Peyer's patch (tissue), 4 donors: ENCODE data around the gene TRIM58. TPM values are rescaled to one million over a fixed set of nuclear protein-coding genes. Genes with fewer than 3 reads are reported as not detected.
A peak's percentile ranks its signal among the peaks of the same experiment; 100 is the strongest.

ENCODE experiments used
- DNase-seq, 3 donors: peaks; one replicate each; pipeline ENCODE4 v3.0.0-alpha.2; 2017 to 2019
- H3K27ac ChIP-seq, 4 donors: fragments of 200-600 bp; sonication (generic); one replicate each; pipeline ENCODE4 v1.5.1; 2016 to 2019
- H3K27me3 ChIP-seq, 2 donors: fragments of 200-600 bp; sonication (generic); one replicate each; pipeline ENCODE4 v1.5.1; 2019
- H3K36me3 ChIP-seq, 3 donors: fragments of 200-600 bp; sonication (generic); one replicate each; pipeline ENCODE4 v1.5.1; 2016 to 2019
- H3K4me1 ChIP-seq, 4 donors: fragments of 200-600 bp; sonication (generic); one replicate each; pipeline ENCODE4 v1.5.1; 2016 to 2019
- H3K4me3 ChIP-seq, 4 donors: fragments of 200-600 bp; sonication (generic); 1 replicate in 3 of 4; 2 replicates in 1 of 4; pipeline ENCODE4 v1.5.1; 2016 to 2019; ENCODE audit warnings: mild to moderate bottlenecking in 1 of 4
- H3K9me3 ChIP-seq, 4 donors: fragments of 200-600 bp; sonication (generic); one replicate each; pipeline ENCODE4 v1.5.1; 2016 to 2019; ENCODE audit warnings: mild to moderate bottlenecking in 1 of 4
- POLR2A ChIP-seq, 2 donors: fragments of 450-650 bp; IDR thresholded peaks; one replicate each; pipeline ENCODE4 v1.5.1; 2017; ENCODE audit warnings: antibody characterized with exemption in 2 of 2, mild to moderate bottlenecking in 2 of 2, moderate library complexity in 2 of 2
- total RNA-seq, 4 donors: library from RNA; depleted of rRNA; stranded (reverse); fragments of >200 nt; gene quantifications; one replicate each; pipeline ENCODE4 v1.1.0, GENCODE V29; 2016
- TF ChIP-seq, protein P1 (sequence below), 6 experiments: fragments of 450-650 bp in 4 of 6; fragments of 200-600 bp in 2 of 6; sonication (generic) in 1 of 6; IDR thresholded peaks; one replicate each; pipeline ENCODE4 v1.5.1; 2017 to 2019; ENCODE audit warnings: antibody characterized with exemption in 6 of 6, mild to moderate bottlenecking in 3 of 6, moderate library complexity in 1 of 6

The TRIM58 gene, protein sequence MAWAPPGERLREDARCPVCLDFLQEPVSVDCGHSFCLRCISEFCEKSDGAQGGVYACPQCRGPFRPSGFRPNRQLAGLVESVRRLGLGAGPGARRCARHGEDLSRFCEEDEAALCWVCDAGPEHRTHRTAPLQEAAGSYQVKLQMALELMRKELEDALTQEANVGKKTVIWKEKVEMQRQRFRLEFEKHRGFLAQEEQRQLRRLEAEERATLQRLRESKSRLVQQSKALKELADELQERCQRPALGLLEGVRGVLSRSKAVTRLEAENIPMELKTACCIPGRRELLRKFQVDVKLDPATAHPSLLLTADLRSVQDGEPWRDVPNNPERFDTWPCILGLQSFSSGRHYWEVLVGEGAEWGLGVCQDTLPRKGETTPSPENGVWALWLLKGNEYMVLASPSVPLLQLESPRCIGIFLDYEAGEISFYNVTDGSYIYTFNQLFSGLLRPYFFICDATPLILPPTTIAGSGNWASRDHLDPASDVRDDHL
- 1 to 10 TPM in 1 of 4 donors, not detected in 3; 7.2 TPM for total RNA-seq

DNA sequence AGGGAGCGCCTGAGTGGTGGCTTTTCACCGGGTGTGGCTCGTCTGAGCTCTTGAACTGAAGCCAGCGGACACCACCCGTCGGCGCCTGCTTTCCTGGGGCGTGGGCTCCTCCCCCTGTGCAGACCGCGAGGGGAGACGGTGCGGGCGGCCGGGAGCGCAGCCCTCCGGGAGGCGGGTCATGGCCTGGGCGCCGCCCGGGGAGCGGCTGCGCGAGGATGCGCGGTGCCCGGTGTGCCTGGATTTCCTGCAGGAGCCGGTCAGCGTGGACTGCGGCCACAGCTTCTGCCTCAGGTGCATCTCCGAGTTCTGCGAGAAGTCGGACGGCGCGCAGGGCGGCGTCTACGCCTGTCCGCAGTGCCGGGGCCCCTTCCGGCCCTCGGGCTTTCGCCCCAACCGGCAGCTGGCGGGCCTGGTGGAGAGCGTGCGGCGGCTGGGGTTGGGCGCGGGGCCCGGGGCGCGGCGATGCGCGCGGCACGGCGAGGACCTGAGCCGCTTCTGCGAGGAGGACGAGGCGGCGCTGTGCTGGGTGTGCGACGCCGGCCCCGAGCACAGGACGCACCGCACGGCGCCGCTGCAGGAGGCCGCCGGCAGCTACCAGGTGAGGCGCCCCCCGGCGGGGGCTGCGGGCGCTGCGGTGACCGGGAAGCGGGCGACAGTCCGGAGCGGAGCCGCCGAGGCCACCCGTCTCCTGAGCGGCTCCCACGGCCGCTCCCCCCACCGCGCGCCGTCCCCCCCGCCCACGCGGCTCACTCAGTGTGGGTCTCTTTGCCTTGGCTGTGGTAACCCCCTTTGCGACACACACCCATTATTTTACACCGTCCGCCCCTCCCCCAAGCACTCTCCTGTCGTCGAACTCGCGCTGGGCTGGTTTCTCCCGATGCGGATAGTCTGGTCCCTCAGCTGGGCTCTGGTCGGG is at the start of gene TRIM58:
TSS of gene TRIM58 (plus strand) at position 119 of the 916 bp plus-strand sequence. CDS start at position 179, 60 bp downstream.
- no peaks in the 10 kb centered on the region for H3K4me1 ChIP-seq
- DNase-seq: peak in 1 of 3 donors; percentile 82
- peak within 1 kb of the TSS in 2 of 4 donors; percentile 17 to 87 for H3K27ac ChIP-seq
- H3K27me3 ChIP-seq: no peaks in the 10 kb centered on the region
- H3K9me3 ChIP-seq: peaks cover 0 to 2% (median 0%) of the 10 kb centered on the region in 4 donors
- no peaks in the 10 kb centered on the region for H3K36me3 ChIP-seq
- TF ChIP-seq POLR2A (IDR thresholded peaks at IDR 0.05): peak in 1 of 2 donors; percentile 21
- TF ChIP-seq, protein P1, sequence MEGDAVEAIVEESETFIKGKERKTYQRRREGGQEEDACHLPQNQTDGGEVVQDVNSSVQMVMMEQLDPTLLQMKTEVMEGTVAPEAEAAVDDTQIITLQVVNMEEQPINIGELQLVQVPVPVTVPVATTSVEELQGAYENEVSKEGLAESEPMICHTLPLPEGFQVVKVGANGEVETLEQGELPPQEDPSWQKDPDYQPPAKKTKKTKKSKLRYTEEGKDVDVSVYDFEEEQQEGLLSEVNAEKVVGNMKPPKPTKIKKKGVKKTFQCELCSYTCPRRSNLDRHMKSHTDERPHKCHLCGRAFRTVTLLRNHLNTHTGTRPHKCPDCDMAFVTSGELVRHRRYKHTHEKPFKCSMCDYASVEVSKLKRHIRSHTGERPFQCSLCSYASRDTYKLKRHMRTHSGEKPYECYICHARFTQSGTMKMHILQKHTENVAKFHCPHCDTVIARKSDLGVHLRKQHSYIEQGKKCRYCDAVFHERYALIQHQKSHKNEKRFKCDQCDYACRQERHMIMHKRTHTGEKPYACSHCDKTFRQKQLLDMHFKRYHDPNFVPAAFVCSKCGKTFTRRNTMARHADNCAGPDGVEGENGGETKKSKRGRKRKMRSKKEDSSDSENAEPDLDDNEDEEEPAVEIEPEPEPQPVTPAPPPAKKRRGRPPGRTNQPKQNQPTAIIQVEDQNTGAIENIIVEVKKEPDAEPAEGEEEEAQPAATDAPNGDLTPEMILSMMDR (IDR thresholded peaks at IDR 0.05): peak in 1 of 6 experiments; percentile 51
- peak within 1 kb of the TSS; percentile 17 to 85 (median 41) for H3K4me3 ChIP-seq

DNA sequence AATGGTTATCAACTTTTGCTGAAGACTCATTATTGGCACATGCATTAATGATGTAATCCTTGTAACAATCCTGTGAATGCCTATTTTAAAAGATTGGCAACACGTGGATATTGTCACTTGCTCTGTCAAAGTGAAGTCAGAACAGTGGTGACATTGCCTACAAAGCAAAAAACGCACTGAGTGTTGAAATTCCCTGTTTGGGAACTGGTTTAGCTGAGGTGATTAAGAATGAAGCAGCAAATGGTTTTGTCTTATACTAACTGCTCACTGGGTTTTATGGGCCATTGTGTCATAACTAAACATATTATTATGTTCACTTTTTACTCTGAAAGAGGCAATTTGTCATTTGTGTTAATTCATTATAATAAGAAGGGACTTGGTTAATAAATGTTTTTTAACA is 44.4 kb upstream of the TRIM58 start:
- TF ChIP-seq, protein P1 (IDR thresholded peaks at IDR 0.05): no peak
- no peak for TF ChIP-seq POLR2A (IDR thresholded peaks at IDR 0.05)
- Histone ChIP-seq H3K4me3 (no peak overlapping the region), H3K9me3 (peaks cover 0 to 3% (median 0%) of the 10 kb centered on the region in 4 donors), H3K27ac (no peak overlapping the region), H3K27me3 (no peaks in the 10 kb centered on the region), H3K36me3 (no peaks in the 10 kb centered on the region), H3K4me1 (no peaks in the 10 kb centered on the region)
- DNase-seq: no peak

DNA sequence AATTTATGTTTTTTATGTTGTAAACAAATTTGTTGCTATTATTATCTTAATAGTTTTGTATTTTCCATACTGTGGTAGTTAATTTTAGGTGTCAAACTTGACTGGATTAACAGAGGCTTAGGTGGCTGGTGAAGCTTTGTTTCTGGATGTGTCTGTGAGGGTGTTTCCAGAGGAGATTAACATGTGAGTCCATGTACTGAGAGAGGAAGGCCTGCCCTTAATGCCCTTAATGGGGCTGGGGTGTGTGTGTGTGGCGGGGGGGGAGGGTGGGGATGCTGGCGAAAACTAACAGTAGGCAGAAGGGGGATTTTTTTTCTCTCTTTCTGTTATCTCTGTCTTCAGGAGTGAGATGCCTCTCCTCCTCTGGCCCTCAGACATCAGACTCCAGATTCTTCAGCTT is 34.9 kb upstream of the TRIM58 start:
- H3K4me3 ChIP-seq: no peak overlapping the region
- H3K27me3 ChIP-seq: no peaks in the 10 kb centered on the region
- H3K9me3 ChIP-seq: no peaks in the 10 kb centered on the region
- TF ChIP-seq POLR2A (IDR thresholded peaks at IDR 0.05): no peak
- TF ChIP-seq, protein P1 (IDR thresholded peaks at IDR 0.05): no peak
- no peaks in the 10 kb centered on the region for H3K36me3 ChIP-seq
- no peak overlapping the region for H3K27ac ChIP-seq
- H3K4me1 ChIP-seq: no peaks in the 10 kb centered on the region
- DNase-seq: no peak

DNA sequence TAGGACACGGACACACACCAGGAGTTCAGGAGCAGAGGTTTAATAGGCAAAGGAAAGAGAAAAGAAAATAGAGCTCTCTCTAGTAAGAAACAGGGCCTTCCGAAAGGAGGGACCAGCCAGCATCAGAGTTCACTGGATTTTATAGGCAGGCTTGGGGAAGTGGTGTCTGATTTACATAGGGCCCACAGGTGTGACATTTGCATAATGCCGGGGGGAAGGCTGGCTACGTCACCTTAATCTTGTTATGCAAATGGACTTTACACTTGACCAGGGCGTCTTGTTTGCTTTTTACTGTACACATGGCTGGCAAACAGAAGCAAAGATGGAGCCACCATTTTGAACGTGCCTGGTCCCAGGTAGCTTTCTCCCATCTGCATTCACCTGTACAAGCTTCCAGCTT is 33.0 kb upstream of the TRIM58 start, which contains the start of gene OR14A16:
TSS of gene OR14A16 (minus strand) at position 97 of the 400 bp plus-strand sequence. CDS start 8,390 bp downstream, outside the sequence.
- H3K4me1 ChIP-seq: no peaks in the 10 kb centered on the region
- H3K27me3 ChIP-seq: no peaks in the 10 kb centered on the region
- no peak within 1 kb of the TSS for H3K4me3 ChIP-seq
- DNase-seq: no peak
- no peak for TF ChIP-seq POLR2A (IDR thresholded peaks at IDR 0.05)
- TF ChIP-seq, protein P1 (IDR thresholded peaks at IDR 0.05): no peak
- H3K27ac ChIP-seq: no peak within 1 kb of the TSS
- no peaks in the 10 kb centered on the region for H3K36me3 ChIP-seq
- H3K9me3 ChIP-seq: no peaks in the 10 kb centered on the region

DNA sequence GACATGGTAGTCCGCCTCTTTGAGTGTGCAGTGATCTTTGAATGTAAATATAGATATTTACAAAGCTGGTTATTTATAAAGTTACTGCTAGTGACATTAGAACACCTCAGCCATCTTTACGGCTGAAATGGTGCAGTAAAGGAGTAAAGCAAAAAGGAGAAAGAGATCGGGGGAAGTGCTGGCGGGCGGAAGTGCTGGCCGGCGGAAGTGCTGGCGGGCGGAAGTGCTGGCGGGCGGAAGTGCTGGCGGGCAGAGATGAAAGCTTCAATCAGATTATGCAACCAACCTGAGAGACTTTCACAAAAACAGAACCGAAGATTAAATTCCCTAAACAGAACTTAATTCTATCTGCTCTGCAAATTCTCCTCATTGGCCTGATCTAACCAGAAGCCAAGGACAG is 31.6 kb upstream of the TRIM58 start:
- TF ChIP-seq, protein P1 (IDR thresholded peaks at IDR 0.05): no peak
- TF ChIP-seq POLR2A (IDR thresholded peaks at IDR 0.05): no peak
- H3K36me3 ChIP-seq: no peaks in the 10 kb centered on the region
- H3K9me3 ChIP-seq: no peaks in the 10 kb centered on the region

More for the DNA sequence above, 31.6 kb upstream of the TRIM58 start:
- Histone ChIP-seq H3K4me3 (no peak overlapping the region), H3K4me1 (no peaks in the 10 kb centered on the region), H3K27ac (no peak overlapping the region), H3K27me3 (no peaks in the 10 kb centered on the region)
- DNase-seq: no peak
